Nephron (organoid): Measurements from ENCODE around the gene GP1BA.
A peak's percentile ranks its signal among the peaks of the same experiment; 100 is the strongest.

Experiments used
- H3K27ac Mint-ChIP-seq, 3 experiments: 2 replicates each; pipeline ENCODE4 v1.8.0; 2020; ENCODE audit warnings: mixed read lengths in 3 of 3, mild to moderate bottlenecking in 2 of 3, moderate library complexity in 1 of 3
- H3K27me3 Mint-ChIP-seq: 2 replicates; pipeline ENCODE4 v1.8.0; 2021; ENCODE audit warnings: low read depth, mild to moderate bottlenecking, moderate library complexity, mixed read lengths
- H3K36me3 Mint-ChIP-seq: 2 replicates; pipeline ENCODE4 v1.8.0; 2020; ENCODE audit warnings: low read depth, mixed read lengths
- H3K4me1 Mint-ChIP-seq: 2 replicates; pipeline ENCODE4 v1.8.0; 2020; ENCODE audit warnings: mixed read lengths
- H3K4me3 Mint-ChIP-seq, 3 experiments: 2 replicates each; pipeline ENCODE4 v1.8.0; 2020; ENCODE audit warnings: mild to moderate bottlenecking in 3 of 3, mixed read lengths in 3 of 3, moderate library complexity in 2 of 3
- H3K9me3 Mint-ChIP-seq: 2 replicates; pipeline ENCODE4 v1.8.0; 2020; ENCODE audit warnings: mixed read lengths
- TF ChIP-seq, protein P1 (sequence below), 3 experiments: fragments of 200-600 bp; sonication (generic); IDR thresholded peaks; one replicate each; pipeline ENCODE4 v1.5.0; 2021; ENCODE audit warnings: antibody characterized with exemption in 3 of 3; ENCODE audit not compliant: unreplicated experiment in 3 of 3

The GP1BA gene

GRCh38 chr17:4892499-4893221 lies 39.4 kb upstream of the GP1BA start:
- peaks cover 24% of the 10 kb centered on the region for H3K36me3 Mint-ChIP-seq
- H3K4me1 Mint-ChIP-seq, result peaks cover 4% of the 10 kb centered on the region
- no peaks in the 10 kb centered on the region for H3K27me3 Mint-ChIP-seq
- H3K4me3 Mint-ChIP-seq, result peak overlapping the region in 1 of 3 experiments; percentile 46
- peak overlapping the region in 1 of 3 experiments; percentile 76 for H3K27ac Mint-ChIP-seq
- TF ChIP-seq, protein P1, sequence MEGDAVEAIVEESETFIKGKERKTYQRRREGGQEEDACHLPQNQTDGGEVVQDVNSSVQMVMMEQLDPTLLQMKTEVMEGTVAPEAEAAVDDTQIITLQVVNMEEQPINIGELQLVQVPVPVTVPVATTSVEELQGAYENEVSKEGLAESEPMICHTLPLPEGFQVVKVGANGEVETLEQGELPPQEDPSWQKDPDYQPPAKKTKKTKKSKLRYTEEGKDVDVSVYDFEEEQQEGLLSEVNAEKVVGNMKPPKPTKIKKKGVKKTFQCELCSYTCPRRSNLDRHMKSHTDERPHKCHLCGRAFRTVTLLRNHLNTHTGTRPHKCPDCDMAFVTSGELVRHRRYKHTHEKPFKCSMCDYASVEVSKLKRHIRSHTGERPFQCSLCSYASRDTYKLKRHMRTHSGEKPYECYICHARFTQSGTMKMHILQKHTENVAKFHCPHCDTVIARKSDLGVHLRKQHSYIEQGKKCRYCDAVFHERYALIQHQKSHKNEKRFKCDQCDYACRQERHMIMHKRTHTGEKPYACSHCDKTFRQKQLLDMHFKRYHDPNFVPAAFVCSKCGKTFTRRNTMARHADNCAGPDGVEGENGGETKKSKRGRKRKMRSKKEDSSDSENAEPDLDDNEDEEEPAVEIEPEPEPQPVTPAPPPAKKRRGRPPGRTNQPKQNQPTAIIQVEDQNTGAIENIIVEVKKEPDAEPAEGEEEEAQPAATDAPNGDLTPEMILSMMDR (IDR thresholded peaks at IDR 0.05; ENCODE audit: unreplicated experiment in 3 of 3), result no peak
- H3K9me3 Mint-ChIP-seq, result no peaks in the 10 kb centered on the region

DNA sequence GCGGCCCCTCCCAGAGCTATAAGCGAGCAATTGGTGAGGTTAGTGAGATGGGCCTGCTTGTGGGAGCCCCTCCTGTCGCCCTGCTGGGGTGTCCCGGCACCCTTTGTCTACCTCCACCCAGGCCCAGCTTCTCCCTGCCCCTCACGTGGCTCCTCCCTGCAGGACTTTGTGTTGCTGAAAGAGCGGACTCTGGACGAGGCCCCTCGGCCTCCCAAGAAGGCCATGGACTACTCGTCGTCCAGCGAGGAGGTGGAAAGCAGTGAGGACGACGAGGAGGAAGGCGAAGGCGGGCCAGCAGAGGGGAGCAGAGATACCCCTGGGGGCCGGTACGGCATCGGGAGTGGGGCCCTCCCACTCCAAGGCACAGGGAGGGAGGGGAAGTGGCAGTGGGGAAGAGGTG lies 38.8 kb upstream of the GP1BA start:
- TF ChIP-seq, protein P1 (IDR thresholded peaks at IDR 0.05; ENCODE audit: unreplicated experiment in 3 of 3), result no peak
- Mint-ChIP-seq H3K4me1 (peaks cover 4% of the 10 kb centered on the region), H3K27ac (peak overlapping the region in 1 of 3 experiments; percentile 41), H3K9me3 (no peaks in the 10 kb centered on the region), H3K36me3 (peaks cover 24% of the 10 kb centered on the region), H3K27me3 (no peaks in the 10 kb centered on the region), H3K4me3 (no peak overlapping the region)

DNA sequence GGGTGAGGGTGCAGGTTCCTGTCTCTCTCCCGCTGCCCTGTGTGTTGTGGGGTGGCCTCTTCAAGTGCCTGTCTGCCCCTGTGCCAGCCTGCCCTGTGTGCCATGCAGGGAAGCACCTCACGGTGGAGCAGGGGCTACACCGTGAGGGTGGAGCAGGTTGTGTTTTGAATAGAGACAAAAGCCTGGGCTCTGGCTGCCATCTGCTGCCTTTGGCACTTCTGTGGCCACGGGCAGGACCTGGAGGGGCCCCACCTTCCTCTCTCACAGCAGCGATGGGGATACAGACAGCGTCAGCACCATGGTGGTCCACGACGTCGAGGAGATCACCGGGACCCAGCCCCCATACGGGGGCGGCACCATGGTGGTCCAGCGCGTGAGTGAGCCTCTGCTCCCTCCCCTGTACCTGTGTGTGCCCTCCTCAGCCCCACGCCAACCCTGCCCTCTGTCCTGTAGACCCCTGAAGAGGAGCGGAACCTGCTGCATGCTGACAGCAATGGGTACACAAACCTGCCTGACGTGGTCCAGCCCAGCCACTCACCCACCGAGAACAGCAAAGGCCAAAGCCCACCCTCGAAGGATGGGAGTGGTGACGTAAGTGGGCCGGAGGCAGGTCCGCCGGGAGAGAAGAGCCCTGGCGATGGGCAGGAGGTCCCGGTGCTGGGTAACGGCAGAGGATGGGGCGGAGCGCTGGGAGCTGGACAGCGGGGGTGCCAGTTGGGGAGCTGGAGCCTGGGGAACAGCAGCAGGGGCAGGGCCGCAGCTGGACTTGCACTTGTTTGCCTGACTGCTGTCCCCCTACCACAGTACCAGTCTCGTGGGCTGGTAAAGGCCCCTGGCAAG lies 38.1 kb upstream of the GP1BA start:
- Mint-ChIP-seq H3K9me3 (no peaks in the 10 kb centered on the region), H3K36me3 (peaks cover 23% of the 10 kb centered on the region), H3K27me3 (no peaks in the 10 kb centered on the region), H3K27ac (no peak overlapping the region), H3K4me3 (no peak overlapping the region), H3K4me1 (peaks cover 4% of the 10 kb centered on the region)
- TF ChIP-seq, protein P1 (IDR thresholded peaks at IDR 0.05; ENCODE audit: unreplicated experiment in 3 of 3), result no peak

GRCh38 chr17:4895121-4895520 lies 37.0 kb upstream of the GP1BA start:
- no peaks in the 10 kb centered on the region for H3K27me3 Mint-ChIP-seq
- TF ChIP-seq, protein P1 (IDR thresholded peaks at IDR 0.05; ENCODE audit: unreplicated experiment in 3 of 3), result no peak

DNA sequence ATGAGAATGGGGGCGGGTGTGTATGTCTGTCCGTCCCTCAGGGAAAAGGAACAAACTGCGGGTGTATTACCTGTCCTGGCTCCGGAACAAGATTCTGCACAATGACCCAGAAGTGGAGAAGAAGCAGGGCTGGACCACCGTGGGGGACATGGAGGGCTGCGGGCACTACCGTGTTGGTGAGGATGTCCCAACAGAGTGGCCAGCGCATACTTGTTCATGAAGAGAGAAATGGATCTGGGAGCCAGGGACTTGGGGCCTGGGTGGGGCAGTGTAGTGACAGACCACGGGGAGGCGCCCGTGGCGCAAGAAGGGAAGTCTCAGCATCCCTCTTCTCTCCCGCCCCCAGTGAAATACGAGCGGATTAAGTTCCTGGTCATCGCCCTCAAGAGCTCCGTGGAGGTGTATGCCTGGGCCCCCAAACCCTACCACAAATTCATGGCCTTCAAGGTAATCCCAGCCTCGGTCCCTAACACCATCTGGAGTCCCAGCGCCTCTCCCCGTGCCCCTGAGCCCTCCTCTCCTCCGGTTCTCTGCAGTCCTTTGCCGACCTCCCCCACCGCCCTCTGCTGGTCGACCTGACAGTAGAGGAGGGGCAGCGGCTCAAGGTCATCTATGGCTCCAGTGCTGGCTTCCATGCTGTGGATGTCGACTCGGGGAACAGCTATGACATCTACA lies 36.3 kb upstream of the GP1BA start:
- H3K36me3 Mint-ChIP-seq, result peaks cover 22% of the 10 kb centered on the region
- no peaks in the 10 kb centered on the region for H3K9me3 Mint-ChIP-seq
- TF ChIP-seq, protein P1 (IDR thresholded peaks at IDR 0.05; ENCODE audit: unreplicated experiment in 3 of 3), result no peak
- H3K4me1 Mint-ChIP-seq, result no peaks in the 10 kb centered on the region
- H3K27ac Mint-ChIP-seq, result no peak overlapping the region
- H3K4me3 Mint-ChIP-seq, result no peak overlapping the region
- H3K27me3 Mint-ChIP-seq, result no peaks in the 10 kb centered on the region

More at GRCh38 chr17:4895121-4895520, 37.0 kb upstream of the GP1BA start:
- H3K27ac Mint-ChIP-seq, result no peak overlapping the region
- H3K4me3 Mint-ChIP-seq, result no peak overlapping the region
- H3K9me3 Mint-ChIP-seq, result no peaks in the 10 kb centered on the region
- H3K4me1 Mint-ChIP-seq, result no peaks in the 10 kb centered on the region
- peaks cover 25% of the 10 kb centered on the region for H3K36me3 Mint-ChIP-seq
